GM19043 (cell line): ENCODE results near the gene CXCR5.
A peak's percentile ranks its signal among the peaks of the same experiment; 100 is the strongest.

ENCODE experiments used
- ATAC-seq: cut with Tn5 transposase; IDR thresholded peaks from one replicate; pipeline ENCODE4 v1.9.1; 2021; ENCODE audit warnings: low read depth; ENCODE audit not compliant: unreplicated experiment

The CXCR5 gene

DNA sequence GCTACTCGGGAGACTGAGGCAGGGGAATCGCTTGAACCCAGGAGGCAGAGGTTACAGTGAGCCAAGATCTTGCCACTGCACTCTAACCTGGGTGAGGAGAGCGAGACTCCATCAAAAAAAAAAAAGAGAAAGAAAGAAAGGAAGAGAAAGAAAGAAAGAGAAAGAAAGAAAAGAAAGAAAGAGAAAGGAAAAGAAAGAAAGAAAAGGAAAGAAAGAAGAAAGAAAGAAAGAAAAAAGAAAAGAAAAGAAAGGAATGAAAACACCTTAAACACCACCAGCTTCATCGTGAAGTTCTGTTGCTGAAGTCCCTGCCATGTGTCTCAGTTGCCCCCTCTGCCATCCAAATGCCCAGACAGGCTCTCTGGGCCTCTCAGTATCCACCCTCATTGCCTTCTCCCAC lies 9.9 kb upstream of the CXCR5 start:
- ATAC-seq = no peak

DNA sequence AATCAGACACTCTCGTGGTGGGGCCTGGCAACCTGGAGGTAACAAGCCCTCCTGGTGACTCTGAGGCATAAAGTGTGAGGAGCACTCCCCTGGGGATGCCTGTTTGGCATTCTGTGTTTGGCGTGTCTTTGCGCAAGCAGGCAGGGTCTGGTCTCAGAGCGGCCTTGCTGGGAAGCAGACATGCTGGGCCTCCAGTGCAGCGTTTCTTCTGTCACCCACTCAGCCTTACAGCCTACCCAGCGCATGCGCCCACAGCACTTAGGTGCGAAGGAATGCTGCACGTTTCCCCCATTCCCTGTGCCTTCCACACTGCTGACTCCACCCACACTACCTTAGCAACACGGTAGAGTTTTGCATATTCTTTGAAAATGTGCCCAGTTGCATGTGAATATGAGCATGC lies 7.4 kb upstream of the CXCR5 start:
- no peak for ATAC-seq

DNA sequence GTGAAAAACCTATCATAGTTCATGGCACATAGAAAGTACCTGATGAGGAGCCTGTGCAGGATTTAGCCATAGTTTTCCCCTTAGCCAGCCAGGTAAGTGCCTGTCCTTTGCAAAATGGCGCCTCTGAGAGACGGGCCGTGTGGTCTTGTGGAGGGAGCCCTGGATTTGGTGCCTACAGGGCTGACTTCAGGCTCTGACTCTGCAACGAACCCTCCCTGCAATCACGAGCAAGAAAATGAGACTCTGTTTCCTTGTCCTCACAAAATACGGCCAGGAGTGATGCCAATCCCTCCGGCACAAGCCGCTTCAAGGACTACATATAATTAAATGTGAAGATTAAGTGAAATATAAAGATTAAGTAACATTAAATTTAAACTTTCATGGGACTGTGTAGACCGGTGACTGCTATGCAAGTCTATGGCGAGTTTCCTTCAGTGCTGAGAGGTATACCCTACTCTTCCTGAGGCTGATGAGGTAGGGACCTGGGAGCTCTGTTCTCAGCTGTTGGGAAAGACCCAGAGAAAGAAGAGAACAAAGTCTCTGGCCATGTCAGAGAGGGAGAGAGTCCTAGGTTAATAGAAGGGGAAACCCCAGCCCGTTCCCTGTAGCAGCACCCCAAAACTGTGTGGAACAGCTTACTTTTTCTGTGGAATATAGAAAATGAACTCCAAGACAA lies 6.1 kb upstream of the CXCR5 start:
- ATAC-seq = no peak

DNA sequence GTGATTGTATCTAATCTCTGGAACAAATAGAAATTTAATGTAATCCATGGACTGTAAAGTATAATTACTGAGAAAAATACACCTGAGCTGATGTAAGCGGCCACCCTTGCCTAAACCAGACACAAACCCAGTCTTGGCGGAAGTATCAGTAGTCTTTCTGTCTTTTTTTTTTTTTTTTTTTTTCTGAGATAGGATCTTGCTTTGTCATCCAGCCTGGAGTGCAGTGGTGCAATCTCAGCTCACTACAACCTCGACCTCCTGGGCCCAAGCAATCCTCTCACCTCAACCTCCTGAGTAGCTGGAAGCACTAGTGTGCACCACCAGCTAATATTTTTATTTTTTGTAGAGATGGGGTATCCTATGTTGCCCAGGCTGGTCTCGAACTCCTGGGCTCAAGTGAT lies 5.5 kb upstream of the CXCR5 start:
- ATAC-seq = no peak

DNA sequence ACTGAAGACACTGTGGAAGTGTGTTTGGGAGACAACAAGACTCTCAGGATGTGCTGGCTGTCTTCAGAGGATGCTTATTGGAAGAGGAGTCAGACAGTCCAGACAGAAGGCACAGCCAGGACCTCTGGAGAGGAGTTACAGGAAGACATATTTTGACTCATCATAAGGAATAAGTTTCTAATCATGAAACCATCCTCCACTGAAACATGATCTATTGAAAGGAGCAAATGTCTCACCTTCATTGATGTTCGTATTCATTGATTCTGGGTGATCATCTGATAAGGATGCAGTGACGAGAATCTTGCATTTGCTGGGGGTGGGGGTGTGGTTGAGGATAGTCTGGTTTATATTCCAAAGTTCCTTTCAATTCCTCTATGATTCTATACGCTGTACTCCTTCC lies 2.5 kb upstream of the CXCR5 start:
- ATAC-seq = no peak

DNA sequence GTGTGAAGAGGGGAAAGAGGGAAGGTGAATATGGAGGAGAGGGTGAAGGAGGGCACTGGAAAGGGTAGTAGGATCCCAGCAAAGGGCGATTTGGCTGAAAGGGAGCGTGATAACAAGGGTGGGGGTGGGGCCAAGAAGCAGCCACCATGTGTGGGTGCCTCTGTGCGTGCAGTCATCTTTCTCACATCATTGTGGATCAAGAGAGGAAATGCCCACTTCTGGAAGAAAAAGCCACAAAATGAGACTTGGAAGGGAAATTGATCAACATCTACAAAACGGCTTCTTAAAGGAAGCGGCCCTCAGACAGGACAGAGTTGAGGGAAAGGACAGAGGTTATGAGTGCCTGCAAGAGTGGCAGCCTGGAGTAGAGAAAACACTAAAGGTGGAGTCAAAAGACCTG lies 1.2 kb upstream of the CXCR5 start:
- no peak for ATAC-seq

DNA sequence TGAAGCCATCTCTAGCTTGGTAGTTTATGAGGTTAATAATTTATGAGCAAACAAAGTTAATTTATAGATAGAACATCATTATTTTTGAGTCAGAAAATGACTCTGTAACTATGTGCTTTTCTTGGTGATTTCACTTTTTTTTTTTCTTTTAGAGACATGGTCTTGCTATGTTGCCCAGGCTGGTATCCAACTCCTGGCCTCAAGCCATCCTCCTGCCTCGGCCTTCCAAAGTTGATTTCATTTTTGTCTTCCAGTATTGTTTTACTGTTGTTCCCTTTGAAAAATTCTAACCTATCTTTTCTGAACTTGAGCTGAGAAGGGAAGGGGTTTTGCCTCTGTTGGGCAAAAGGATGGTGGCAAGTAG lies 706 bp upstream of the CXCR5 start:
- no peak for ATAC-seq

DNA sequence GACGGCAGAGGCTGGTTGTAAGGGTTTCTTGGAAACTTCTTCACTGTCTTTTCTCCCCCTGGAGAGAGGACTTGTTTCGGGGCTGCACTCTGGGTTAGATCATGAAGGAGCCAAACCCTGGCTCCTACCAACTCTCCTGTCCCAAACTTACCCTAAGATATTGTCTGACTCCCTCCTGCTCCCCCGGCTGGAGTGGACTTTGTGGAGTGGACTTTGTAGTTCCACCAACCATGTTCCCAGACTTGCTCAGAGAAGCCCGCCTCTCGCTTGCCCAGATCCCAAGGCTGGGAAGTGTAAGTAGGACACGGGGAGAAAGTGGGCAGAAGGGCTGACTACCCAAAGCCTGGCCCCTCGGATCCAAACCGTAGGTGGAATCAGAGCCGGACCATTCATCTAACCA lies 1.2 kb downstream of the CXCR5 start:
- no peak for ATAC-seq

DNA sequence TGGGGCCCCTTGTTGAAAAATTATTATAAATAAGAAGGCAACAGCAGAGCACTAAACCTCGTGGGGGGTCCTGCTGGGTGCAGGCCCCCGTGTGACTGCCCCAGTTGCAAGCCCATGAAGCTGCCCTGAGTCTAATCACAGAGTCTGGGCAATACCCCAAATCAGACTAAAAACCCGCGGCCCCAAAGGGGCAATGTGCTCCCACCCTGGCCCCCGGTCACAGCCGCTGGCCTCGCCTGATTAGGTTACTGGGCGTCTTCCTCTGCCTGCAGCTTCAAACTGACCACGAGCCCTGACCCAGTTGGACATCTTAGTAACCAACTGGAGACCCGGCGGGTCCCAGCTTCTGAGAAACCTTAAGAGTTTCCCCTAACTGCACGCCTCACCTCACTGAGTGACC lies 1.6 kb downstream of the CXCR5 start:
- ATAC-seq = no peak

DNA sequence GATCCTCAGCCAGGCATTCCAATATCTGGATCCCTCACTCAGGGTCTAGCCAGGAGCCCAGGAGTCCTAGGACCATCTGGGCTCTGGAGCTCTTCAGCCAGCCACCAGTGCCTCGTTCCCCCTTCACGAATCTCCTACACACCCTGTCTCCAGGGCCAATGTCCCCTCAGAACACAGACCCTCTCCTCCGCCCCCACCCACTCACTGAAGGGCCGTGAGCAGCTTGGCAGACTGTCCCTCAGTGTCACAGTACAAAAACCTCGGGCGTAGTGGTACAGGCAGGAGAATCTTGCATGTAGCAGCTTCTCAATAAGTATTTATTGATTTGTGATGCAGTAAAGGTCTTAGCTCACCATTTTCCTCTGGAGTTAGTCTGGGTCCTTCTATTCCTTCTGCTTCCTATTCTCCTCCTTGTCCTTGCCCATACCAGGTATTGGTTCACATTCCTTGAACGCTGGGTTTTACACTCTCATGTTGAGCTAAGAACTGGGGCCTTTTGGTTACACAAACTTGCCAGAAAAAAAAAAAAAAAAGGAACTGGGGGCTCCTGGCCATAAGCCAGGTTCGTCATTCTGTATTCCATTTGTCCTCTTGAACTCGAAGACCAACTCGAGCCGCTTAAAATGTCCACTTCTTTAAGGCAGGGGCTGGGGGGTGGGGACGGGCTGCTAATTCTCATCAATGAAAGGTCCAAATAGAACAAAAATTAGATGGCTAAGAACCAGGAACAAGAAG lies 2.3 kb downstream of the CXCR5 start:
- no peak for ATAC-seq

DNA sequence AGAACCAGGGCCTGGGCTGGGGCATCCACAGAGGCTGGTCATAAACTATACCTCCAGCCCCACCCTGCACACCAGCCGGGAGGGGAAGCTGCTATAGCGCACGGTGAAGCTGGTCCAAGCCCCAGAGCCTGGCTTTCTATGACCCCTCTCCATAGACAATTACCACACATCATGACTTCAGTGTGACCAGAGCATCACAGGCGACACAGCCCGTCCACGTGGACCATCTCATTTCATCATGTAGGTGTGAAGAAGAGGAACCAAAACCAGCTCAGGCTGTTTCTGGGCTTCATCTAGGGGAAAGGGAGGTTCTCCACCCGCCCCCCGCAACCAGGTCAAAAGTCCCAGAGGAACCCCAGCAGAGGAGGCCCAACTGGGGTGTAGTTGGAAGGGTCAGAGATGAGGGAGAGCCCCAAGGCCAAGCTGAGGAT lies 3.0 kb downstream of the CXCR5 start:
- ATAC-seq = no peak

DNA sequence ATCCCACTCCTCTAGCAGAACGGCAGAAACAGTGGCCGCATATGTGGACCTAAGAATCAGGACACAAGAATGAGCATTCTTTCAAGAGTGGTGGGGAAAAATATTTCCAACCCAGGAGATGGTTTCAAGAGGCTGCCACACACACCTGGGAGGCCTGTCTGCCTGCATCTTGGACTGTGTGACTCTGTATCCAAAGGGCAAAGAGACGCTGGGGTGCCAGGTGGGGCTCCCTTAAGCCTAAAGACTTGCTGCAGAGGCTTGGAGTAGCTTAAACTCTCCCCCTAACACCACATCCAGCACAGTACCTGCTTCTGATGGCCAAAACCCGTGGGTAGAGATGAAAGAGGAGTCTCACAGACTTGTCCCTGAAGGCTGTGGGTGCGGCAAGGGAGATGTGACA lies 3.5 kb downstream of the CXCR5 start:
- no peak for ATAC-seq

DNA sequence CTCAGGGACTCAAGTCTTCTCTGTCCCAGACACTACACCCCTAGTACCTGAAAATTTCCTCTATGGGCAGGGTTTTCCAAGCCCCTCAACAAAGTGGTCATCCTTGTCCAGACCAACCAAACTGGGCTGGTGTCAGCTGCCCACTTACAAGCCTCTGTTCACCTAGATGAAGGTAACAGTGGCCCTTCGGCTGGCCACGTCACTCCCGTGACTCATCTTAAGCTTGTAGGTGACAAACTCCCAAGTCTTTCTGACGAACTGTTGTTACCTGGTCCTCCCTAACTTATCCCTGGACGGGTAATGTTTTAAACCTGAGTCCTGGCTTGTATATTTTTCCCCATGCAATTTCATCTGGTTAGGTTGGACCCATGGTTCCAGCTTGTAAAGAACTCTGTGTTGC lies 4.7 kb downstream of the CXCR5 start:
- ATAC-seq = no peak

DNA sequence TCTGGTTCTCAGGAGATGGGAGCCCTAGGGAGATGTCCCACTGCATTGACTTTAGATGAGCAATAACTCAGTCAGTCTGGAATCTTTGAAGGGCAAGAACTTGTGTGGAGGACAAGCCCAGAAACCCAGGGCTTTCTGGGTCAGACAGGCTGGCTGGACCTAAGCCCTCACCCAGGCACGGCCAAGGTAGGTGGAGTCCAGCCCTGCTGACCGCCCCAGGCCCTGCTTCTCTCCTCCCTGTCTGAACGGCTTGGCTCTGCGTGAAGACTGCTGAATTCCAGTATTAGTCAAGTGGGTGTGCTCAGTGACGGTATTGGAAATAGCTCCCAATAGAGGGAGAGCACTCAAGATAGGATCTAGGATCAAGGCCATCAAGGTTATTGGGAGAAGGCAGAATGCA lies 6.1 kb downstream of the CXCR5 start:
- ATAC-seq = no peak

DNA sequence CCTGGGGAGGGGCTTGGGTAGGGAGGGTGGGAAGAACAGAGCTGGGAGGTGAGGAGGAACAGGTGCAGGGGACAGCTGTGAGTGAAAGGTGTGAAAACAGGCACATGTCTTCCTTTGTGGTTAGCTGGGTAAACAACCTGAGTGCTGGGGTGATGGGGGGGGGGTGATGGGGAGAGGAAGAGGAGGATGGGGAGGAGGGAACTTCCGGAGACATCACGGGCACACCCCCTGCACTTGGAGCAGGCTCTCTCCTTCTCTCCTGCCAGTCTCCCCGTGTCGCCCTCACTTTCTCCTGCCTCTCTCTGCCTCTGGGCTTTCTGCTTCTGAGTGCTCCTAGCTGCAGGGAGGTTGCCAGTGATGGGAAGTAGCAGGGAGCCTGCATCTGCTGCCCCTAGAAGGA lies 8.8 kb downstream of the CXCR5 start:
- no peak for ATAC-seq

DNA sequence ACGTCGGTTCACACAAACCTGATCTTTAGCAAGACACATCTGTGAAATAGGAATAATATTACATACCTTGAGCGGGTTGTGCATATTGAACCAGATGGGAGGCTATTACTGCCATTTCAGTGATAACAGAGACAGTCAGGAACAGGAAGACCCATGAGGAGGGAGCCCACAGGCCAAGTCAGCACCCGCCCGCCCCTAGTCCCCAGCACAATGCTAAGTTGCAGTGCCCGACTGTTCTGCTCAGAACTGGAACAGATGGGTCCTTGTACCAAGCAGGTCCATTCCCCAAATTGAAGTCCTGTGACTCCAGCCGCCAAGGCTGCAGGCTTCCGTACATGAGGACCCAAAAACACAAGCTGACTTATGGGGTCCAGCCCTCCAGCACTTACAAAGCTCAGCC lies 9.3 kb downstream of the CXCR5 start:
- no peak for ATAC-seq

DNA sequence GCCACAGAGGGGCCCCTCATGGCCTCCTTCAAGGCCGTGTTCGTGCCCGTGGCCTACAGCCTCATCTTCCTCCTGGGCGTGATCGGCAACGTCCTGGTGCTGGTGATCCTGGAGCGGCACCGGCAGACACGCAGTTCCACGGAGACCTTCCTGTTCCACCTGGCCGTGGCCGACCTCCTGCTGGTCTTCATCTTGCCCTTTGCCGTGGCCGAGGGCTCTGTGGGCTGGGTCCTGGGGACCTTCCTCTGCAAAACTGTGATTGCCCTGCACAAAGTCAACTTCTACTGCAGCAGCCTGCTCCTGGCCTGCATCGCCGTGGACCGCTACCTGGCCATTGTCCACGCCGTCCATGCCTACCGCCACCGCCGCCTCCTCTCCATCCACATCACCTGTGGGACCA lies 10.0 kb downstream of the CXCR5 start:
- ATAC-seq = no peak

DNA sequence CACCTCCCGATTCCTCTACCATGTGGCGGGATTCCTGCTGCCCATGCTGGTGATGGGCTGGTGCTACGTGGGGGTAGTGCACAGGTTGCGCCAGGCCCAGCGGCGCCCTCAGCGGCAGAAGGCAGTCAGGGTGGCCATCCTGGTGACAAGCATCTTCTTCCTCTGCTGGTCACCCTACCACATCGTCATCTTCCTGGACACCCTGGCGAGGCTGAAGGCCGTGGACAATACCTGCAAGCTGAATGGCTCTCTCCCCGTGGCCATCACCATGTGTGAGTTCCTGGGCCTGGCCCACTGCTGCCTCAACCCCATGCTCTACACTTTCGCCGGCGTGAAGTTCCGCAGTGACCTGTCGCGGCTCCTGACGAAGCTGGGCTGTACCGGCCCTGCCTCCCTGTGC lies 10.5 kb downstream of the CXCR5 start:
- ATAC-seq = no peak

DNA sequence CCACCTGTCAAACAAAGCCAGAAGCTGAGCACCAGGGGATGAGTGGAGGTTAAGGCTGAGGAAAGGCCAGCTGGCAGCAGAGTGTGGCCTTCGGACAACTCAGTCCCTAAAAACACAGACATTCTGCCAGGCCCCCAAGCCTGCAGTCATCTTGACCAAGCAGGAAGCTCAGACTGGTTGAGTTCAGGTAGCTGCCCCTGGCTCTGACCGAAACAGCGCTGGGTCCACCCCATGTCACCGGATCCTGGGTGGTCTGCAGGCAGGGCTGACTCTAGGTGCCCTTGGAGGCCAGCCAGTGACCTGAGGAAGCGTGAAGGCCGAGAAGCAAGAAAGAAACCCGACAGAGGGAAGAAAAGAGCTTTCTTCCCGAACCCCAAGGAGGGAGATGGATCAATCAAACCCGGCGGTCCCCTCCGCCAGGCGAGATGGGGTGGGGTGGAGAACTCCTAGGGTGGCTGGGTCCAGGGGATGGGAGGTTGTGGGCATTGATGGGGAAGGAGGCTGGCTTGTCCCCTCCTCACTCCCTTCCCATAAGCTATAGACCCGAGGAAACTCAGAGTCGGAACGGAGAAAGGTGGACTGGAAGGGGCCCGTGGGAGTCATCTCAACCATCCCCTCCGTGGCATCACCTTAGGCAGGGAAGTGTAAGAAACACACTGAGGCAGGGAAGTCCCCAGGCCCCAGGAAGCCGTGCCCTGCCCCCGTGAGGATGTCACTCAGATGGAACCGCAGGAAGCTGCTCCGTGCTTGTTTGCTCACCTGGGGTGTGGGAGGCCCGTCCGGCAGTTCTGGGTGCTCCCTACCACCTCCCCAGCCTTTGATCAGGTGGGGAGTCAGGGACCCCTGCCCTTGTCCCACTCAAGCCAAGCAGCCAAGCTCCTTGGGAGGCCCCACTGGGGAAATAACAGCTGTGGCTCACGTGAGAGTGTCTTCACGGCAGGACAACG lies 11.7 kb downstream of the CXCR5 start:
- ATAC-seq = peak; percentile 65

DNA sequence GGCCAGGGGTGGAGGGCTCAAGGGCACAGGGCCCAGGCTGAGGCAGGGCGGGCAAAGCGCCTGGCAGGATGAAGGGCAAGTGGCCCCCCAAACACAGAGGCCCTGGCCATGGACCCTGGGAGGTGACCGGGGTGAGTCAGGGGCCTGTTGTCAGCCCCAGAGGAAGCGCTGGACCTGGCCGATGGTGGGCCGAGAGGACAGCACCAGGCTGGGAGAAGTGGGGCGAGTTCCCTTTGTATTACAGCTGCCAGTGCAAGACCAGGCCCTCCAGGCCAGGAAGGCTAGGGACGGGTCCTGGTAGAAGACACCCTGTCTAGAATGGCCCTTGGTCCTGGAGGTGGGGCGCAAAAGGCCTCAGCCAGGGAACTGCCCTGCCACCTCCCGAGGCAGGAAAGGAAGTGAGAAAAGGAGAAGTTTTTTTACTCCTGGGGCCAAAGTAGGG lies 12.8 kb downstream of the CXCR5 start:
- ATAC-seq = no peak

DNA sequence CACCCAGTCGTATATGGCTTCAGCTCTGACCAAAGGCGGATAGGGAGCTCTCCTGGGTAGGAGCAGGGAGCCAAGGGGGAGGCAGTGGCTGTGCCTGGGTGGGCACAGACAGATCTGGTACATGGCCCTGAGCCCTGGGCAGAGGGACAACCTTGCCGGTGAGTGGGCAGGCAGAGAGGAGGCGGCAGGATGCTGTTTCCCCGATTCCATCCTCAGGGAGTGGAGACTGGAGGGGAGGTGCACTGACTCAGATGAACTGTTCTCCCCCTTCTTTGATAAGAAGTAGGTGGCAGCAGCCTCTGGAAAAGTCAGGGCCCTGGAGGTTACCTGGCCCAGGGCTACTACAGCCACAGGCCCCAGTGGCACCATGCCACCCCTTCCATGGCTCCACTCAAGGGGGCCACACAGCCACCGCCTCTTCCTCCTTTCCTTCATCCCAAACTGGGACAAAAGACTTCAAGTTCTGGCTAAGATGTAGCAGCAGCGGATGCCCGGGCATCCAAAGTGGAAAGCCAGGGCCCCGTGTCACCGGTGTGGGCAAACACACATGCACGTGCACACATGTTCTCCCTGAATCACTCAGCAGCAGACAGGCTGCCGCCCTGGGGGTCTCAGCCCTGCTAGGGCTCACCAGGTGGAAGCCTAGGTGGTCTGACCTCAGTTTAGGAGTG lies 13.4 kb downstream of the CXCR5 start:
- no peak for ATAC-seq
